ENCODE results near the gene EPN3. TPM values are rescaled to one million over a fixed set of nuclear protein-coding genes. Genes with fewer than 3 reads are reported as not detected.

EPN3 gene
- total and polyA plus RNA-seq, 2 experiments from 2014 or later, result 2.3 to 7.7 TPM

DNA sequence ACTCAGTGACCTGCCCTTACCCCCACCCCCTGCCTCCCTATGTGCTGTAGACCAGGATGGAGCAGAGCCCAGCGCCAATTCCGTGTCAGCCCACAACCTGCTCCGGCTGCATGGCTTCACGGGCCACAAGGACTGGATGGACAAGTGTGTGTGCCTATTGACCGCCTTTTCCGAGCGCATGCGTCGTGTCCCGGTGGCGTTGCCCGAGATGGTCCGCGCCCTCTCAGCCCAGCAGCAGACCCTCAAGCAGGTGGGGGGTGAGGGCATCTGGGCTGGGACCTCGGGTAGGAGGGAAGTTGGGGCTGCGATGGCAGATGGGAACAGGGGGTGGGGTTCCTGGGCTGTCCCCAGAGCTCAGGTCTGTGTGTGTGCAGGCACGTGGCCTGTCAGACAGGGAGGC, 21.7 kb downstream of the EPN3 start (continued):
- no peak for TF ChIP-seq EZH2 (IDR thresholded peaks at IDR 0.05; ENCODE audit: low read depth, unreplicated experiment)
- no peak for TF ChIP-seq EZH2phosphoT487 (IDR thresholded peaks at IDR 0.05; ENCODE audit: unreplicated experiment)
- TF ChIP-seq ZNF331 (CRISPR knock-in tag; IDR thresholded peaks at IDR 0.05; ENCODE audit: low read depth), result no peak
- TF ChIP-seq STAT1 (IDR thresholded peaks at IDR 0.05; ENCODE audit: unreplicated experiment), result no peak
- TF ChIP-seq, protein P1, sequence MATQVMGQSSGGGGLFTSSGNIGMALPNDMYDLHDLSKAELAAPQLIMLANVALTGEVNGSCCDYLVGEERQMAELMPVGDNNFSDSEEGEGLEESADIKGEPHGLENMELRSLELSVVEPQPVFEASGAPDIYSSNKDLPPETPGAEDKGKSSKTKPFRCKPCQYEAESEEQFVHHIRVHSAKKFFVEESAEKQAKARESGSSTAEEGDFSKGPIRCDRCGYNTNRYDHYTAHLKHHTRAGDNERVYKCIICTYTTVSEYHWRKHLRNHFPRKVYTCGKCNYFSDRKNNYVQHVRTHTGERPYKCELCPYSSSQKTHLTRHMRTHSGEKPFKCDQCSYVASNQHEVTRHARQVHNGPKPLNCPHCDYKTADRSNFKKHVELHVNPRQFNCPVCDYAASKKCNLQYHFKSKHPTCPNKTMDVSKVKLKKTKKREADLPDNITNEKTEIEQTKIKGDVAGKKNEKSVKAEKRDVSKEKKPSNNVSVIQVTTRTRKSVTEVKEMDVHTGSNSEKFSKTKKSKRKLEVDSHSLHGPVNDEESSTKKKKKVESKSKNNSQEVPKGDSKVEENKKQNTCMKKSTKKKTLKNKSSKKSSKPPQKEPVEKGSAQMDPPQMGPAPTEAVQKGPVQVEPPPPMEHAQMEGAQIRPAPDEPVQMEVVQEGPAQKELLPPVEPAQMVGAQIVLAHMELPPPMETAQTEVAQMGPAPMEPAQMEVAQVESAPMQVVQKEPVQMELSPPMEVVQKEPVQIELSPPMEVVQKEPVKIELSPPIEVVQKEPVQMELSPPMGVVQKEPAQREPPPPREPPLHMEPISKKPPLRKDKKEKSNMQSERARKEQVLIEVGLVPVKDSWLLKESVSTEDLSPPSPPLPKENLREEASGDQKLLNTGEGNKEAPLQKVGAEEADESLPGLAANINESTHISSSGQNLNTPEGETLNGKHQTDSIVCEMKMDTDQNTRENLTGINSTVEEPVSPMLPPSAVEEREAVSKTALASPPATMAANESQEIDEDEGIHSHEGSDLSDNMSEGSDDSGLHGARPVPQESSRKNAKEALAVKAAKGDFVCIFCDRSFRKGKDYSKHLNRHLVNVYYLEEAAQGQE (IDR thresholded peaks at IDR 0.05; ENCODE audit: unreplicated experiment), result no peak

DNA sequence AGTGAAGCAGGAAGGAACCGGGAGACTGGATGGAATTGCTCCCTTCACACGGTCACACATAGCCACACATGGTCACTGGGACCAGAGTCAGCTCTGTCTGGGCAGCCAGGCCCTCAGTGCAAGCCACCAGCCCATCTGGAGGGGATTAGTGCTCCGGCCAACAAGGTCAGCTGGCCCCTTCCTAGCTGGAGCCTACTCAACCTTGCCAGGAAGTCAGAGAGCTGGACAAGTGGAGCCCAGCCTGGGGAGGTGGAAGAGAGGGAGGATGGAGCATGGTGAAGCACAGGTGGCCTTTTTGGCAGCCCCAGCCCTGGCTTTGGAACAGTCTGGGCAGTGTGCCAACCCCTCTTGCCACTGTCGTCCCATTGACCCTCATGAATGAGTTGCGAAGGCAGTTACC, 24.3 kb downstream of the EPN3 start:
- H3K36me3 ChIP-seq (ENCODE audit: insufficient read depth), result no peaks in the 10 kb centered on the region
- H3K27me3 ChIP-seq (ENCODE audit: insufficient read depth), result peaks cover 39% of the 10 kb centered on the region
- Mint-ChIP-seq H3K36me3 (ENCODE audit: low read depth) (no peaks in the 10 kb centered on the region), H3K27me3 (ENCODE audit: insufficient read depth, low read depth, poor library complexity) (peaks cover 22% of the 10 kb centered on the region), H3K4me3 (no peak overlapping the region), H3K4me1 (peaks cover 11% of the 10 kb centered on the region), H3K27ac (no peak overlapping the region), H3K9me3 (no peaks in the 10 kb centered on the region)
- no peak overlapping the region for H3K27ac ChIP-seq (ENCODE audit: low read depth)
- no peaks in the 10 kb centered on the region; the same call in 1 of the 2 replicates for H4K20me1 ChIP-seq (replicated peaks; ENCODE audit: insufficient read depth)
- H3K4me2 ChIP-seq, result no peak overlapping the region
- no peak for ATAC-seq
- peaks cover 5% of the 10 kb centered on the region; the same call in 1 of the 2 replicates for H3K4me1 ChIP-seq (ENCODE audit: insufficient read depth)
- no peak overlapping the region for H2AFZ ChIP-seq
- DNase-seq (ENCODE audit: low spot score), result no peak
- no peaks in the 10 kb centered on the region for H3K9me2 ChIP-seq (ENCODE audit: insufficient read depth)
- 0 out of 2 replicates have a peak, but pooled peaks cover 9% of the 10 kb centered on the region for H3F3A ChIP-seq (replicated peaks; ENCODE audit: low read depth)
- H3K4me3 ChIP-seq, result no peak overlapping the region
- no peaks in the 10 kb centered on the region for H3K79me2 ChIP-seq (replicated peaks; ENCODE audit: insufficient read depth)
- TF ChIP-seq POLR2AphosphoS5 (IDR thresholded peaks at IDR 0.05; ENCODE audit: low read depth), result no peak
- TF ChIP-seq, protein P2, sequence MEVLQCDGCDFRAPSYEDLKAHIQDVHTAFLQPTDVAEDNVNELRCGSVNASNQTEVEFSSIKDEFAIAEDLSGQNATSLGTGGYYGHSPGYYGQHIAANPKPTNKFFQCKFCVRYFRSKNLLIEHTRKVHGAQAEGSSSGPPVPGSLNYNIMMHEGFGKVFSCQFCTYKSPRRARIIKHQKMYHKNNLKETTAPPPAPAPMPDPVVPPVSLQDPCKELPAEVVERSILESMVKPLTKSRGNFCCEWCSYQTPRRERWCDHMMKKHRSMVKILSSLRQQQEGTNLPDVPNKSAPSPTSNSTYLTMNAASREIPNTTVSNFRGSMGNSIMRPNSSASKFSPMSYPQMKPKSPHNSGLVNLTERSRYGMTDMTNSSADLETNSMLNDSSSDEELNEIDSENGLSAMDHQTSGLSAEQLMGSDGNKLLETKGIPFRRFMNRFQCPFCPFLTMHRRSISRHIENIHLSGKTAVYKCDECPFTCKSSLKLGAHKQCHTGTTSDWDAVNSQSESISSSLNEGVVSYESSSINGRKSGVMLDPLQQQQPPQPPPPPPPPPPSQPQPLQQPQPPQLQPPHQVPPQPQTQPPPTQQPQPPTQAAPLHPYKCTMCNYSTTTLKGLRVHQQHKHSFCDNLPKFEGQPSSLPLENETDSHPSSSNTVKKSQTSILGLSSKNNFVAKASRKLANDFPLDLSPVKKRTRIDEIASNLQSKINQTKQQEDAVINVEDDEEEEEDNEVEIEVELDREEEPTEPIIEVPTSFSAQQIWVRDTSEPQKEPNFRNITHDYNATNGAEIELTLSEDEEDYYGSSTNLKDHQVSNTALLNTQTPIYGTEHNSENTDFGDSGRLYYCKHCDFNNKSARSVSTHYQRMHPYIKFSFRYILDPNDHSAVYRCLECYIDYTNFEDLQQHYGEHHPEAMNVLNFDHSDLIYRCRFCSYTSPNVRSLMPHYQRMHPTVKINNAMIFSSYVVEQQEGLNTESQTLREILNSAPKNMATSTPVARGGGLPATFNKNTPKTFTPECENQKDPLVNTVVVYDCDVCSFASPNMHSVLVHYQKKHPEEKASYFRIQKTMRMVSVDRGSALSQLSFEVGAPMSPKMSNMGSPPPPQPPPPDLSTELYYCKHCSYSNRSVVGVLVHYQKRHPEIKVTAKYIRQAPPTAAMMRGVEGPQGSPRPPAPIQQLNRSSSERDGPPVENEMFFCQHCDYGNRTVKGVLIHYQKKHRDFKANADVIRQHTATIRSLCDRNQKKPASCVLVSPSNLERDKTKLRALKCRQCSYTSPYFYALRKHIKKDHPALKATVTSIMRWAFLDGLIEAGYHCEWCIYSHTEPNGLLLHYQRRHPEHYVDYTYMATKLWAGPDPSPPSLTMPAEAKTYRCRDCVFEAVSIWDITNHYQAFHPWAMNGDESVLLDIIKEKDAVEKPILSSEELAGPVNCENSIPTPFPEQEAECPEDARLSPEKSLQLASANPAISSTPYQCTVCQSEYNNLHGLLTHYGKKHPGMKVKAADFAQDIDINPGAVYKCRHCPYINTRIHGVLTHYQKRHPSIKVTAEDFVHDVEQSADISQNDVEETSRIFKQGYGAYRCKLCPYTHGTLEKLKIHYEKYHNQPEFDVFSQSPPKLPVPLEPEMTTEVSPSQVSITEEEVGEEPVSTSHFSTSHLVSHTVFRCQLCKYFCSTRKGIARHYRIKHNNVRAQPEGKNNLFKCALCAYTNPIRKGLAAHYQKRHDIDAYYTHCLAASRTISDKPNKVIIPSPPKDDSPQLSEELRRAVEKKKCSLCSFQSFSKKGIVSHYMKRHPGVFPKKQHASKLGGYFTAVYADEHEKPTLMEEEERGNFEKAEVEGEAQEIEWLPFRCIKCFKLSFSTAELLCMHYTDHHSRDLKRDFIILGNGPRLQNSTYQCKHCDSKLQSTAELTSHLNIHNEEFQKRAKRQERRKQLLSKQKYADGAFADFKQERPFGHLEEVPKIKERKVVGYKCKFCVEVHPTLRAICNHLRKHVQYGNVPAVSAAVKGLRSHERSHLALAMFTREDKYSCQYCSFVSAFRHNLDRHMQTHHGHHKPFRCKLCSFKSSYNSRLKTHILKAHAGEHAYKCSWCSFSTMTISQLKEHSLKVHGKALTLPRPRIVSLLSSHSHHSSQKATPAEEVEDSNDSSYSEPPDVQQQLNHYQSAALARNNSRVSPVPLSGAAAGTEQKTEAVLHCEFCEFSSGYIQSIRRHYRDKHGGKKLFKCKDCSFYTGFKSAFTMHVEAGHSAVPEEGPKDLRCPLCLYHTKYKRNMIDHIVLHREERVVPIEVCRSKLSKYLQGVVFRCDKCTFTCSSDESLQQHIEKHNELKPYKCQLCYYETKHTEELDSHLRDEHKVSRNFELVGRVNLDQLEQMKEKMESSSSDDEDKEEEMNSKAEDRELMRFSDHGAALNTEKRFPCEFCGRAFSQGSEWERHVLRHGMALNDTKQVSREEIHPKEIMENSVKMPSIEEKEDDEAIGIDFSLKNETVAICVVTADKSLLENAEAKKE (CRISPR knock-in tag; IDR thresholded peaks at IDR 0.05), result no peak
- TF ChIP-seq ZNF331 (CRISPR knock-in tag; IDR thresholded peaks at IDR 0.05; ENCODE audit: low read depth), result no peak
- TF ChIP-seq, protein P3, sequence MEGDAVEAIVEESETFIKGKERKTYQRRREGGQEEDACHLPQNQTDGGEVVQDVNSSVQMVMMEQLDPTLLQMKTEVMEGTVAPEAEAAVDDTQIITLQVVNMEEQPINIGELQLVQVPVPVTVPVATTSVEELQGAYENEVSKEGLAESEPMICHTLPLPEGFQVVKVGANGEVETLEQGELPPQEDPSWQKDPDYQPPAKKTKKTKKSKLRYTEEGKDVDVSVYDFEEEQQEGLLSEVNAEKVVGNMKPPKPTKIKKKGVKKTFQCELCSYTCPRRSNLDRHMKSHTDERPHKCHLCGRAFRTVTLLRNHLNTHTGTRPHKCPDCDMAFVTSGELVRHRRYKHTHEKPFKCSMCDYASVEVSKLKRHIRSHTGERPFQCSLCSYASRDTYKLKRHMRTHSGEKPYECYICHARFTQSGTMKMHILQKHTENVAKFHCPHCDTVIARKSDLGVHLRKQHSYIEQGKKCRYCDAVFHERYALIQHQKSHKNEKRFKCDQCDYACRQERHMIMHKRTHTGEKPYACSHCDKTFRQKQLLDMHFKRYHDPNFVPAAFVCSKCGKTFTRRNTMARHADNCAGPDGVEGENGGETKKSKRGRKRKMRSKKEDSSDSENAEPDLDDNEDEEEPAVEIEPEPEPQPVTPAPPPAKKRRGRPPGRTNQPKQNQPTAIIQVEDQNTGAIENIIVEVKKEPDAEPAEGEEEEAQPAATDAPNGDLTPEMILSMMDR (conservative IDR thresholded peaks at IDR 0.05; ENCODE audit: low read depth in 2 of 2), result no peak
- no peak for TF ChIP-seq NANOG (IDR thresholded peaks at IDR 0.05; ENCODE audit: borderline replicate concordance)
- no peak for TF ChIP-seq STAT1 (IDR thresholded peaks at IDR 0.05; ENCODE audit: unreplicated experiment)
- TF ChIP-seq, protein P4, sequence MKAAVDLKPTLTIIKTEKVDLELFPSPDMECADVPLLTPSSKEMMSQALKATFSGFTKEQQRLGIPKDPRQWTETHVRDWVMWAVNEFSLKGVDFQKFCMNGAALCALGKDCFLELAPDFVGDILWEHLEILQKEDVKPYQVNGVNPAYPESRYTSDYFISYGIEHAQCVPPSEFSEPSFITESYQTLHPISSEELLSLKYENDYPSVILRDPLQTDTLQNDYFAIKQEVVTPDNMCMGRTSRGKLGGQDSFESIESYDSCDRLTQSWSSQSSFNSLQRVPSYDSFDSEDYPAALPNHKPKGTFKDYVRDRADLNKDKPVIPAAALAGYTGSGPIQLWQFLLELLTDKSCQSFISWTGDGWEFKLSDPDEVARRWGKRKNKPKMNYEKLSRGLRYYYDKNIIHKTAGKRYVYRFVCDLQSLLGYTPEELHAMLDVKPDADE (IDR thresholded peaks at IDR 0.05), result no peak
